ENCODE data around the gene CPTP. TPM values are rescaled to one million over a fixed set of nuclear protein-coding genes. Genes with fewer than 3 reads are reported as not detected.

CPTP gene
- total RNA-seq, 1 donor: 8.5 TPM

- Histone ChIP-seq H3K27me3 (ENCODE audit: insufficient read depth, low read length) (no peaks in the 10 kb centered on the region), H3K9me3 (ENCODE audit: low read depth, low read length) (no peaks in the 10 kb centered on the region), H3K4me3 (ENCODE audit: low read length) (no peak overlapping the region), H3K4me1 (ENCODE audit: insufficient read depth, low read length) (no peaks in the 10 kb centered on the region)
Observed at GRCh38 chr1:1332031-1332755, 7.6 kb downstream of the CPTP start.

GRCh38 chr1:1332774-1333480 lies 8.3 kb downstream of the CPTP start:
- no peak overlapping the region for H3K4me3 ChIP-seq (ENCODE audit: low read length)
- no peaks in the 10 kb centered on the region for H3K4me1 ChIP-seq (ENCODE audit: insufficient read depth, low read length)
- H3K27me3 ChIP-seq (ENCODE audit: insufficient read depth, low read length): no peaks in the 10 kb centered on the region
- H3K9me3 ChIP-seq (ENCODE audit: low read depth, low read length): no peaks in the 10 kb centered on the region

- H3K9me3 ChIP-seq (ENCODE audit: low read depth, low read length): no peaks in the 10 kb centered on the region
- H3K4me1 ChIP-seq (ENCODE audit: insufficient read depth, low read length): no peaks in the 10 kb centered on the region
- no peaks in the 10 kb centered on the region for H3K27me3 ChIP-seq (ENCODE audit: insufficient read depth, low read length)
- no peak overlapping the region for H3K4me3 ChIP-seq (ENCODE audit: low read length)
Observed at GRCh38 chr1:1333551-1334241, 9.1 kb downstream of the CPTP start.

GRCh38 chr1:1334835-1335234 lies 10.2 kb downstream of the CPTP start:
- no peaks in the 10 kb centered on the region for H3K4me1 ChIP-seq (ENCODE audit: insufficient read depth, low read length)
- no peak overlapping the region for H3K4me3 ChIP-seq (ENCODE audit: low read length)
- H3K9me3 ChIP-seq (ENCODE audit: low read depth, low read length): no peaks in the 10 kb centered on the region
- H3K27me3 ChIP-seq (ENCODE audit: insufficient read depth, low read length): no peaks in the 10 kb centered on the region

GRCh38 chr1:1335283-1335682 lies 10.7 kb downstream of the CPTP start:
- Histone ChIP-seq H3K27me3 (ENCODE audit: insufficient read depth, low read length) (no peaks in the 10 kb centered on the region), H3K4me3 (ENCODE audit: low read length) (no peak overlapping the region), H3K9me3 (ENCODE audit: low read depth, low read length) (no peaks in the 10 kb centered on the region), H3K4me1 (ENCODE audit: insufficient read depth, low read length) (no peaks in the 10 kb centered on the region)

- no peaks in the 10 kb centered on the region for H3K27me3 ChIP-seq (ENCODE audit: insufficient read depth, low read length)
- H3K4me1 ChIP-seq (ENCODE audit: insufficient read depth, low read length): no peaks in the 10 kb centered on the region
- no peaks in the 10 kb centered on the region for H3K9me3 ChIP-seq (ENCODE audit: low read depth, low read length)
- no peak overlapping the region for H3K4me3 ChIP-seq (ENCODE audit: low read length)
Observed at GRCh38 chr1:1335792-1336248, 11.2 kb downstream of the CPTP start.

DNA sequence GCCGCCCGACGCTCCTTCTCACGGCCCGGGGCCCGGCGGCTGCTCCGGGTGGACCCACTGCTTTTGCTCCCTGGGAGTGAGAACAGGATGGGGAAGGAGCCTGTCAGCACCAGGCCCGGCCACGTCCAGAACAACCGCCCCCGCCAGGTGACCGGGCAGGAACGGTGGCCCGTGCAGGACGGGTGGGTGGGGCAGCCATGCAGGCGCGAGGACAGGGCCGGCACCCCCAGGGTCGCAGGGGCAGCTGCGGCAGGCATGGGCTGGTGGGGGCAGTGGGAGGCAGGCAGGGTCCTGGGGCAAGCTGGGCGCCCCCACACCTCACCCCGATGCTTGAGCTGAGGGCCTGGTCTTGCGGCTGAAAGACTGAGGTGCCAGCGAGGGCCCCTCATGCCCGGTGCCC lies 11.8 kb downstream of the CPTP start:
- Histone ChIP-seq H3K4me3 (ENCODE audit: low read length) (no peak overlapping the region), H3K27me3 (ENCODE audit: insufficient read depth, low read length) (no peaks in the 10 kb centered on the region), H3K4me1 (ENCODE audit: insufficient read depth, low read length) (no peaks in the 10 kb centered on the region), H3K9me3 (ENCODE audit: low read depth, low read length) (no peaks in the 10 kb centered on the region)

DNA sequence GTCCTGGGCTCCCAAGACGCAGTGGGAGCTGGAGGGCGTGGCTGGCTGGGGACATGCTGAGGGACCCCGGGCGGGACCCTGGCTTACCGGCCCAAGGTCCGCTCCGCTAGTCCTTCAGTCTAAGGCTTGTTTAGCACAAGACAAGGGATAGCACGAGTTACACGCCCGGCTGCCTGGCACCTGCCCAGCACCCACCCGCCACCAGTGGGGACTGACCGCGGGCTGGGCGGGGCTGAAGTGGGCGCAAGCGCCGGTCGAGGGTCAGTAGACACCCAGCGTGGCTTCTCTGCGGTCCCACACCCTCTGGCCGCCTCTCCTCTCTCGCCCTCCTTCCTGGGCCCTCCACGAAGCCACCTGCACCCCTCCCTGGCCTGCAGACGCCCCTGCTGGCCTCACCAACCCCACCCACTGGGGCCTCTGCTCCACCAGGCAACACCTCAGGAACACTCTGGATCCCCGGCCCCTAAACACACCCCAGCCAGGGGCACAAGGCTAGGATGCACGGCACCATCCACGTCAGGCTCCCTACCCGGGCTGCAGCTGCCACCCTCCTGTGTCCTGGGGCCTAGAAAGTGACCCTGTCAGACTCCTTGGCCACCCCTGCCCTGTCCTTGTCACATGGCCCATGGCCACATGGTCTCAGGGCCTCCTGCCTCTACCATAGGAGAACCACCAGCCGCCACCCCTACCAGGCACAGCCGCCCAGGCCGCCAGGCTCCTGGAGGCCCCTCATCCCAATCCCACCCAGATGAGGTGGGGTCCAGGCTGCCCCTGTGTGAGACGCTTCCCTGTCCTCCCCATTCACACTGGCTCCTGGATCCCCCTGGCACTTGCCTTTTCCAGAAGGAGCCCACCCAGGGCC lies 12.6 kb downstream of the CPTP start:
- Histone ChIP-seq H3K9me3 (ENCODE audit: low read depth, low read length) (no peaks in the 10 kb centered on the region), H3K4me3 (ENCODE audit: low read length) (no peak overlapping the region), H3K4me1 (ENCODE audit: insufficient read depth, low read length) (no peaks in the 10 kb centered on the region), H3K27me3 (ENCODE audit: insufficient read depth, low read length) (no peaks in the 10 kb centered on the region)

- Histone ChIP-seq H3K4me1 (ENCODE audit: insufficient read depth, low read length) (no peaks in the 10 kb centered on the region), H3K4me3 (ENCODE audit: low read length) (no peak overlapping the region), H3K27me3 (ENCODE audit: insufficient read depth, low read length) (no peaks in the 10 kb centered on the region), H3K9me3 (ENCODE audit: low read depth, low read length) (no peaks in the 10 kb centered on the region)
Observed at GRCh38 chr1:1337793-1338147, 13.2 kb downstream of the CPTP start.

GRCh38 chr1:1338278-1338677 lies 13.7 kb downstream of the CPTP start:
- H3K4me1 ChIP-seq (ENCODE audit: insufficient read depth, low read length): no peaks in the 10 kb centered on the region
- H3K9me3 ChIP-seq (ENCODE audit: low read depth, low read length): no peaks in the 10 kb centered on the region
- H3K4me3 ChIP-seq (ENCODE audit: low read length): no peak overlapping the region
- H3K27me3 ChIP-seq (ENCODE audit: insufficient read depth, low read length): no peaks in the 10 kb centered on the region

DNA sequence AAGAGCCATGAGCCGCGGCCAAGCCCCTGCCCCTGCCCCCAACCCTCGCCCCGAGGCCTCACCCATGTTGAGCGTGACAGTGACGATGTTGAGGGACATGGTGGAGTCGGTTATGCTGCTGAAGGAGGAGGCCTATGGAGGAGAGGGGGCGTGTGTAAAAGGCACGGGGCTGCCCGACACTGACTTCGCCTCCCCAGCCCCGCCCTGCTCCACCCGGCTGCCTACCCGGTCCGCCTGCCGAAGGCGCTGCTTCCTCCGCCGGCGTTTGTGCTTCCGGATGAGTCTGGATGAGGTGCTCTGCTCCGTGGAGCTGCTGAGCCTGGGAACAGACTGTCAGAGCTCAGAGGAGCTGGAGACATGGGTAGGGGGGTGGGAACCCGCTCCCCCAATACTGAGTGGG lies 15.6 kb downstream of the CPTP start:
- Histone ChIP-seq H3K9me3 (ENCODE audit: low read depth, low read length) (no peaks in the 10 kb centered on the region), H3K27me3 (ENCODE audit: insufficient read depth, low read length) (no peaks in the 10 kb centered on the region), H3K4me3 (ENCODE audit: low read length) (no peak overlapping the region), H3K4me1 (ENCODE audit: insufficient read depth, low read length) (no peaks in the 10 kb centered on the region)

GRCh38 chr1:1340791-1341548 lies 16.4 kb downstream of the CPTP start:
- H3K4me3 ChIP-seq (ENCODE audit: low read length): no peak overlapping the region
- H3K27me3 ChIP-seq (ENCODE audit: insufficient read depth, low read length): no peaks in the 10 kb centered on the region
- H3K4me1 ChIP-seq (ENCODE audit: insufficient read depth, low read length): no peaks in the 10 kb centered on the region
- no peaks in the 10 kb centered on the region for H3K9me3 ChIP-seq (ENCODE audit: low read depth, low read length)

DNA sequence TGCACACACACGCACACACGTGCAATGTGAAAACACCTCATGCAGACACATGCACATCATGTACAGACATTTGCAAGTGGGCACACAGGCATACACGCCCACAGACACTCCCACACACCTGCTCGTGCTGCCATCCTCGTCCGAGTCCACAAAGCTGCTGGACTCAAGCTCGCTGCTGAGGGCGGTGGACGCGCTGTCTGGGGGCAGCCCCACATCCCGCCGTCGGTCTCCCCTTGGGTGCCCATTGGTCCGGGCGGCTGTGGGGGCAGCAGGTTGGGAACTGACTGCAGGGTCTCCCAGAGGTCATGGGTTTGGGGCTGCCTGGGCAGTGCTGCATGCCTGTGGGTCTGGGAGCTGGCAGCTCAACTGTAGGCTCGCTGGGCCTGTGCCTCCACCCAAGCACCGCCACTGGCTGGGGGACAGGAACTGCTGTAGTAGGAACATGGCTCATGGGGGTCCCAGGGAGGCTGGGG lies 17.0 kb downstream of the CPTP start:
- no peak overlapping the region for H3K4me3 ChIP-seq (ENCODE audit: low read length)
- H3K27me3 ChIP-seq (ENCODE audit: insufficient read depth, low read length): no peaks in the 10 kb centered on the region
- no peaks in the 10 kb centered on the region for H3K4me1 ChIP-seq (ENCODE audit: insufficient read depth, low read length)
- no peaks in the 10 kb centered on the region for H3K9me3 ChIP-seq (ENCODE audit: low read depth, low read length)

DNA sequence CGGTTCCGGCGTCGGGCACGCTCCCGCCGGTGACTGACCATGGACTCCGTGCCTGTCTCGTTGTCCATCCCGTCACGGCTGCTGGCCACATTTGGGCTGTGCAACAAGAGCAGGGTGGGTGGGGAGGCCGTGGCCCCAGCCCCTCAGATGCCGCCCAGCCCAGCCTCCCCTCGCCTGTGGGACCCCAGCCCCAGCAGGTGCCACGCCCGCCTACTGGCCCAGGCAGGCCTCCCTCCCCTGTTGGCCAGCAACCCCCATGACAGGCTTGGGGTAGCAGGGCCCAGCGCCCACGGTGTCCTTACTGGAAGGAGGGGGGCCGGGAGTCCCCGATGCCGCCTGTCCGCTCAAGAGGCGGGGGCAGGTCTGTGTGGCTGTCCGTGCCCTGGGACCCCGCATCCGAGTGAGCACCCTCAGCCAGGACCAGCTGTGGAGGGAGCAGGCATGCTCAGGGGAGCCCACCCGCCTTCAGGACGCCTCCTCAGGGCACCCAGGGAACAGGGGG lies 17.5 kb downstream of the CPTP start:
- H3K27me3 ChIP-seq (ENCODE audit: insufficient read depth, low read length): no peaks in the 10 kb centered on the region
- no peaks in the 10 kb centered on the region for H3K4me1 ChIP-seq (ENCODE audit: insufficient read depth, low read length)
- no peaks in the 10 kb centered on the region for H3K9me3 ChIP-seq (ENCODE audit: low read depth, low read length)

More for the DNA sequence above, 17.5 kb downstream of the CPTP start:
- no peak overlapping the region for H3K4me3 ChIP-seq (ENCODE audit: low read length)
